ENCODE results near the gene UBE2QL1.

Gene UBE2QL1

DNA sequence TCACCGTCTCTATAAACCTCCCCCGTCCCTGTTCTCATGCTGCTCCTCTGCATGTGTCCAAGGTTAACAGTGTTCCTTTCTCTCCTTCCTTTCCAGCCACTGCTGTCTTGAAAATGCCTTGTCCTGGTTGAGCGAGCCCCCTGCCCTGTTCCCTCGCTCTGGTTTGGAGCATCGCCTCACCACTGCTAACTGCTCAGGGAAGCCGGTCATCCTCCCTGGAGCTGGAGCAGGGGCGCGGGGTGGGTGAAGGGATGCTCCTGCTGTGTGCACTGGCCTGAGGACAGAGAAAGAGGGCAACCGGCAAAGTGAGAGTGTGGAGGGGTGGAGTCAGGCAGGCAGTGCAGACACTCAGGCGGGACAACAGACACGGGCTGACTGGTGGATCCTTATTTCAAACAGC lies 19.4 kb downstream of the UBE2QL1 start:
- TF ChIP-seq, protein P1, sequence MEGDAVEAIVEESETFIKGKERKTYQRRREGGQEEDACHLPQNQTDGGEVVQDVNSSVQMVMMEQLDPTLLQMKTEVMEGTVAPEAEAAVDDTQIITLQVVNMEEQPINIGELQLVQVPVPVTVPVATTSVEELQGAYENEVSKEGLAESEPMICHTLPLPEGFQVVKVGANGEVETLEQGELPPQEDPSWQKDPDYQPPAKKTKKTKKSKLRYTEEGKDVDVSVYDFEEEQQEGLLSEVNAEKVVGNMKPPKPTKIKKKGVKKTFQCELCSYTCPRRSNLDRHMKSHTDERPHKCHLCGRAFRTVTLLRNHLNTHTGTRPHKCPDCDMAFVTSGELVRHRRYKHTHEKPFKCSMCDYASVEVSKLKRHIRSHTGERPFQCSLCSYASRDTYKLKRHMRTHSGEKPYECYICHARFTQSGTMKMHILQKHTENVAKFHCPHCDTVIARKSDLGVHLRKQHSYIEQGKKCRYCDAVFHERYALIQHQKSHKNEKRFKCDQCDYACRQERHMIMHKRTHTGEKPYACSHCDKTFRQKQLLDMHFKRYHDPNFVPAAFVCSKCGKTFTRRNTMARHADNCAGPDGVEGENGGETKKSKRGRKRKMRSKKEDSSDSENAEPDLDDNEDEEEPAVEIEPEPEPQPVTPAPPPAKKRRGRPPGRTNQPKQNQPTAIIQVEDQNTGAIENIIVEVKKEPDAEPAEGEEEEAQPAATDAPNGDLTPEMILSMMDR (IDR thresholded peaks at IDR 0.05) = no peak
- no peak overlapping the region for H3K27ac ChIP-seq
- H3K36me3 ChIP-seq = no peaks in the 10 kb centered on the region
- peaks cover 32% of the 10 kb centered on the region for H3K27me3 ChIP-seq
- H3K4me1 ChIP-seq (ENCODE audit: control insufficient read depth in 1 of 2, insufficient read depth in 1 of 2, low read depth in 1 of 2, low read length in 1 of 2) = no peaks in the 10 kb centered on the region
- no peak overlapping the region for H3K4me3 ChIP-seq (ENCODE audit: low read depth in 1 of 2, low read length in 1 of 2)
- no peaks in the 10 kb centered on the region for H3K9me3 ChIP-seq

DNA sequence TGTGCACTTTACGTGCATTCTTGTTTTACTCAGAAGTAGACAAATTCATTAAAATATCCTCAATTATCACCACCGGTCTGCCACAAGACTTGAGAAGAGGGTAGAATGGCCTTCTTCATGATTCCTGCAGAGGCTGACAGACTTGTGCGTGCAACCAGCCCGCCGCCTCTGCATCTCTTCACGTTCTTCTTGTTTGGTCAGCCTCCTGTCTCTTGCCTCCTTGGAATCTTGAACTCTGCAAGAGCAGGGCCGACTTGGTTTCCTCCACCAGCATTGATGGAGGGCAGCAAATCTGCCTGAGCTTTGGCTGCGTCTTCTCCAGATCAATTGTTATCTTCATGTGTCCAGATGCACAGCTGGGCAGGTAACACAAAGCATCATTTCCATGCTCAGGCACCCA lies 20.2 kb downstream of the UBE2QL1 start:
- Histone ChIP-seq H3K4me3 (ENCODE audit: low read depth in 1 of 2, low read length in 1 of 2) (no peak overlapping the region), H3K36me3 (no peaks in the 10 kb centered on the region), H3K27ac (no peak overlapping the region), H3K4me1 (ENCODE audit: control insufficient read depth in 1 of 2, insufficient read depth in 1 of 2, low read depth in 1 of 2, low read length in 1 of 2) (no peaks in the 10 kb centered on the region), H3K9me3 (no peaks in the 10 kb centered on the region), H3K27me3 (peaks cover 32% of the 10 kb centered on the region)
- TF ChIP-seq, protein P1 (IDR thresholded peaks at IDR 0.05) = no peak

DNA sequence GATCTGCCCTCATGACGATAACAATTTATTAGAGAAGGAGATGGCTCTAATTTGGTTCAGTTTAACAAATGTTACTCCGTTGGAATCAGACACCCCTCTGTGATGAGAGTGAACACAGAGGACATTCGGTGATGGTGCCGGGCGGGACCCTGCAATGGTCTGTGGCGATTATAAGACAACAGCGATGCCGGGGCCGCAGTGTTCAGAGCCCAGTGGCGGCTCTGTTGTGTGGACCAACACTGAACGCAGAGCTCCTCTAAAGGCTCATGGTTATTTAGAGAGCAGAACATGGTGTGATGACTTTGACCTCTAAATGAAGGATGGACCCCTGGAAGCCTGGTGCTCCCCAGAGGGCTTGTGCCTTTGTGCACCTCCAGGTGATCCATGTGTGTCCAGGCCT lies 21.2 kb downstream of the UBE2QL1 start:
- Histone ChIP-seq H3K4me3 (ENCODE audit: low read depth in 1 of 2, low read length in 1 of 2) (no peak overlapping the region), H3K27me3 (peaks cover 32% of the 10 kb centered on the region), H3K9me3 (no peaks in the 10 kb centered on the region), H3K4me1 (ENCODE audit: control insufficient read depth in 1 of 2, insufficient read depth in 1 of 2, low read depth in 1 of 2, low read length in 1 of 2) (no peaks in the 10 kb centered on the region), H3K27ac (no peak overlapping the region), H3K36me3 (no peaks in the 10 kb centered on the region)
- TF ChIP-seq, protein P1 (IDR thresholded peaks at IDR 0.05) = no peak

DNA sequence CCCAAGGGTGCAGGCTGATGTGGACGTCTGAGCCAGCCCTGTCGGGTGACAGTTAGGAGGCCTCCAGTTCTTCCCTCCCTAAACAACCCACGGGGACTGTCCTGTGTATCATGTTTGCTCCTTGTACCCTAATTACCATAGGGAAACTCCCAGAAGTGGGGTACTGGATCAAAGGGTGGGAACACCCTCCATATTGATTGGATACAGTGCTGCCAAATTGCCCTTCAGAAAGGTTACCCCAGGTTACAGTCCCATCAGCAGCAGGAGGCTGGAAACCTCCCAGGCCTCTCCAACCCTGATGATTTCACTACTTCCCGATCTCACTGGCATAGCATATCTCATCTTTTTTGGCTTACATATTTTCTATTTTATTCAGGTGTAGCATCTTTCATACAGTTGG lies 22.0 kb downstream of the UBE2QL1 start:
- Histone ChIP-seq H3K27me3 (peaks cover 25% of the 10 kb centered on the region), H3K9me3 (no peaks in the 10 kb centered on the region), H3K4me3 (ENCODE audit: low read depth in 1 of 2, low read length in 1 of 2) (no peak overlapping the region), H3K27ac (no peak overlapping the region), H3K36me3 (no peaks in the 10 kb centered on the region), H3K4me1 (ENCODE audit: control insufficient read depth in 1 of 2, insufficient read depth in 1 of 2, low read depth in 1 of 2, low read length in 1 of 2) (no peaks in the 10 kb centered on the region)
- TF ChIP-seq, protein P1 (IDR thresholded peaks at IDR 0.05) = no peak

DNA sequence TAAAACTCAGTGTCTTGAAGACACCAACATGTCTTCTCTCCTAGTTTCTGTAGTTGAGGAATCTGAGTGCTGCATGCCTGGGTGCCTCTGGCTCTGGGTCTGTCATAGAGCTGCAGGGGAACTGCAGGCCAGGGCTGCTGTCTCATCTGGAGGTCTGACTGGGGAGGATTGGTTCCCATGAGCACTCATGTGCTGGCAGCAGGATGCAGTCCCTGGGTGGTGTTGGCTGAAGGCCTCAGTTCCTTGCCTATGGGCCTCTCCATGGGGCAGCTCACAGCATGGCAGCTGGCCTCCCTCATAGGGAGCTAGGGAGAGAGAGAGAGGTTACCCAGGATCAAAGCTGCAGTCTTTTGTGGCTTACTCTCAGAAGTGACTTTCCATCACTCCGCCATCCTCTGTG lies 22.6 kb downstream of the UBE2QL1 start:
- Histone ChIP-seq H3K4me1 (ENCODE audit: control insufficient read depth in 1 of 2, insufficient read depth in 1 of 2, low read depth in 1 of 2, low read length in 1 of 2) (no peaks in the 10 kb centered on the region), H3K36me3 (no peaks in the 10 kb centered on the region), H3K27ac (no peak overlapping the region), H3K4me3 (ENCODE audit: low read depth in 1 of 2, low read length in 1 of 2) (no peak overlapping the region), H3K27me3 (peaks cover 19% of the 10 kb centered on the region), H3K9me3 (no peaks in the 10 kb centered on the region)
- TF ChIP-seq, protein P1 (IDR thresholded peaks at IDR 0.05) = no peak

DNA sequence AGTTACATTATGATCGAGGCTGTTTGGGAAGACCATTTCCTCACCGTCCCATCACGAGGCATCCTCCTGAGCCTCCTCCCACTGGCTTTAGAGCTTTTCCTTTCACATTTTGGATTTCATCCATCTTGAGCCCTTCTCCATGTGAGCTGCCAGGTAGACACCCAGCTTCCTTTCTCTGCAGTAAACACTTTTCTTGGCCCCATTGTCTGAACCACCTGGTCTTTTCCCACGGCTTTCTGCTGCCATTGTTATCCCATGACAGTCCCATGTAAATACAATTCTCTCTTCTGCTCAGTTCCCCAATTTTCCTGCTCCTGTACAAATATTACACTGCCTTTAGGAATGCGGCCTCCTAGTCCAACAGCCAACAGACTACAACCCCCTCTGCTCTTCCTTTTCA lies 24.1 kb downstream of the UBE2QL1 start:
- TF ChIP-seq, protein P1 (IDR thresholded peaks at IDR 0.05) = no peak
- Histone ChIP-seq H3K9me3 (no peaks in the 10 kb centered on the region), H3K27ac (no peak overlapping the region), H3K36me3 (no peaks in the 10 kb centered on the region), H3K4me1 (ENCODE audit: control insufficient read depth in 1 of 2, insufficient read depth in 1 of 2, low read depth in 1 of 2, low read length in 1 of 2) (no peaks in the 10 kb centered on the region), H3K27me3 (peaks cover 7% of the 10 kb centered on the region), H3K4me3 (ENCODE audit: low read depth in 1 of 2, low read length in 1 of 2) (no peak overlapping the region)

Measured in neutrophil (primary cell).